HG02870 (cell line): Measurements from ENCODE around the gene GRM5.
A peak's percentile ranks its signal among the peaks of the same experiment; 100 is the strongest.
"Not testable (repeated sequence)": the region's sequence is repeated elsewhere in the genome, so short reads cannot be mapped to it uniquely, and the experiment has no call there.

Source experiments
- ATAC-seq: cut with Tn5 transposase; IDR thresholded peaks from one replicate; pipeline ENCODE4 v1.9.1; 2021; ENCODE audit warnings: mild to moderate bottlenecking, moderate library complexity; ENCODE audit not compliant: unreplicated experiment

GRM5 gene

DNA sequence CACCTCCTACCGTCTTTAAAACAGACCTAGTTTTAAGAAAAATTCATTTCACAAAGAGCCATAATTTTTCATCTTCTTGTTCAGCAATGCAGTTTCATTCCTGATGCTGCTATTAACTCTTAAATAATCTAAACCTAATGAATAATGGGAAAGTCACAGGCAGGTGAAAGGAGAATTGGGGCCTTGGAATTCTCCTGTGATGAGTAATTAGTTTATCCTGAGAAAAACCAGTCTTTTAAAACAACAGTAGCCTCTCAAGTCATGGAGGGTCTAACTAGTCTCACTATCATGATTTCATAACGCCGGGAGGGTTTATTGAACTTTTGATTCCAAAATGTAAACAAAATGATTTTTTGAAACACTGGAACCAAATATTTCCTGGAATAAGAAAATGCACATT, 86.8 kb downstream of the GRM5 start:
- ATAC-seq: not testable (repeated sequence)

DNA sequence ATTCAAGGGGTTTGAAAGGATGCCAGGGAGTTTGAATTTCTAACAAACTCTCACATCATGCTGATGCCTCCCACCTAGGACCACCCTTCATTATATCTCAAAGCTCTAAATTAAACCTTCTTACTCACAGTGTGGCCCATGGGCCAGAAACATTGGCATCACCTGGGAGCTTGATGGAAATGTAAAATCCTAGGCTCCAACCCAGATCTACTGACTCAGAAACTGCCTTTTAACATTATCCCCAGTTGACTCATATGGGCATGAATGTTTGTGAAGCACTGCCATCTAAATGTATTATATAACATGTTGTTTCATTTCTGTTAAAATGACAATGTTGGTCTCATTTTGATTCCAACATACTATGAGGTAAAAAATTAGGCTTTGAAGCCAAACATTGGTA, 90.3 kb downstream of the GRM5 start:
- ATAC-seq: not testable (repeated sequence)

DNA sequence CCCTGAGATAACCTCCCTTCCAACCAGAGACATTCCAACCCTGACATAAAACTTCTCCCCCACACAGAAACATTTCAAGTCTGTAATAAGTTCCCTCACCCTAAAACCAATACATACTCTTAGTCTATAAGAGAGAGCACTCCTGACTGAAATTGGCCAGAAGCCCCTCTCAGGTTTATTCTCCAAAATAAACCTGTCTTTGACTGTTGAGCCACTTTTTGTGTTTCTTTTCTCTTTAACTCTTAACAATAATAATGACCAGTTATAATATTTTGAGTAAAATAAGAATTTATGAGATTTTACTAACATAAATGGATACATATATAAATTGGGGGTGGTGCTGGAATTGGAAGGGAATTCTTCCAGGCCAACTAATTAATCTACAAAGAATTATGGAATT, 93.6 kb downstream of the GRM5 start:
- no peak for ATAC-seq

DNA sequence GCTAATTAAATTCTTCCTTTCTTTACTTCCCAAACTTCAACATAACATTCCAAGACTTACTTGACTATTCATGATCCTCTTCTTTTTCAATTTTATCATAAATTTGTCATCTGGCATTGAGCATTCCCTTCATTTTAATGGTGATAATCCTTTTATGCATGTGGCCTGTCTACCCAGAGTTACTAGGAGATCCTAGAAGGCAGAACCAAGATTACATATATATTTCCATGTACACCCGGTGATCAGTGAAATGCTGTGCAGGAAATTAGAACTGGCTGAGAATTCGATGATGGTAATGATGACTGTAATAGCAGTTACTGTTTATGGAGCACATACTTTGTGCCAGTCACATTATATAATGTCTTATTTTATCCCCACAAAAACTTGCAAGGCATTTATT, 104.2 kb downstream of the GRM5 start:
- ATAC-seq: not testable (repeated sequence)

DNA sequence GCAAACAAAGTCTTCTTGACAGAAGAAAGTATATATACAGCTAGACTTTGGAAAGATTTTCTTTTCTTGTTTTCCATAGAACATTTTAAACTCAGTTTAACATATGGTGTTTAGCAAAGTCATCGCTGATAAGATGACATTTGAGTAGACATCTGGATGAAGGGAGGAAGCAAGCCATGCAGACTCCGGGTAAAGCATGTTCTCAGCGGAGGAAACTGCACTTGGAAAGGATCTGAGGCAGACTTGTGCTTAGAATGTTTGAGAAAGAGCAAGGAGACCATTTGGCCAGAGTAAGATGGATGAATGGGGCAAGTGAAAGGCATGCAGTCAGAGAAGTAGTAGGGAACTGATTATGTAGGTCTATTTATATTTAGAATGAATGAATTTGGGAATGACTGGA, 105.9 kb downstream of the GRM5 start:
- ATAC-seq: not testable (repeated sequence)

DNA sequence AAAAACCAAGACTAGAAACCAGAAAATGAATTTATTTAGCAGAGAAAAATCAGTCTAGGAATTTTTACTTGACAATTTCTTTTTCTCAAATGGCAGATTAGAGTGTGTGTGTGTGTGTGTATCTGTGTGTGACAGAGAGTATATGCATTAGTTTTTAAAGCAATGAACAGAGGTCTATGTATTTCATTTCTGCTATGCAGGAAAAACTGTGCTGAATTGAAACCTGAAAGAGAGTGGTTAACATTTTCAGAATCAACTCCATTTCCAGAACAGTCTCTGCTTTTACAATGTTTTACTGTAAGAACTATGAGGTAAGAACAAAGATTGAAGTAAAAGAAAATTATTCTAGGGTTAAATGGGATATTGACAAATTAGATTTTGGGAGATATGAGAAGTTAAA, 114.8 kb downstream of the GRM5 start:
- ATAC-seq: no peak

DNA sequence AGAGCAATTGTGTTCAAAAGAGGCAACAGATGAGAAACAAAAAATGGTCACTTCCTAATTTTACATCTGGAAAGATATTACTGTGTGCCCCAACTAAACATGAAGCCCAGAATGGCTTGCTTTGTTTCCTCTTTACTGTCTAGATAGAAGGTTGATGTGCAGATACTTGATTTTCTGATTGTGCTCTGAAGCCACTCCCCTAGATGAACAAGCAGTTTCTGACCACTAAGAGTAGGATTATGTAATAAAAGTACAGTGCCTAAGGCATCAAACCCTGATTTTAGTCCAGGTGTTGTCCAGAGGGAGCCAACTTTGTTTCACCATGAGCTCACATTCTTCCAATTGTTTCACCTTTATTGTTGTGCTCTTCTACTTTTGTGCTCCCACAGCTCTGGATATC, 116.9 kb downstream of the GRM5 start:
- not testable (repeated sequence) for ATAC-seq

DNA sequence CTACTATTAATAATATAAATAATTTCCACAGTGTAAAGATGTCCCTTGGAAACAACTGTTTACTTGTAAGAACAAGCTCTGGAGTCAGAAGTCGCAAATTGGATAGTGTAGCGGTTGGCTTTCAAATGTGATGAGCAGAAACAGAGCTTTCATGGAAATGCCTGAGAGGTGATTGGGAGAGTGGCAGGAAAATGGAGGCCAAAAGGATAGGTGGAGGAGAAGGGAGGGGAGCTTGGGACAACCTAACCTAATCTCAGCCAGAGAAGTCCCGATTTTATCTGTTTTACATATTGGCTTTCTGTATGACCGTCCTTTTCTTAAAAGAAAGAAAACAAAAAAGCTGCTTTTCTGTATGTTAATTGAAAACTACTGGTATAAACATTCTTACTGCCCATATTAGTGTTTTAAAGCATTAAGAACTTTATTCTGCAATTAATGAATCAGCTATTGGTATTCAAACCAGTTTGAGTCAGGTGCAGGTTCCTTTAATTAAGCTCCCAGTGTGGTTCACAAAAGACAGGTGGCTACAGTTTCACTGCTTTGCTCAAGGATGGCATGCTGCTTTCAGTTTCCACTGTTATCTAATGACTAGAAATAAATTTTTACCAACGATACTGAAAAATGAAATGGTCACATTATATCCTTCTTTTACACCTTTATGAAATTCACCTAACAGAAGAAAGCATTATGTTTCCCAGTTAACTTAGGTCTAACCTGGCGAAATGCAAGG, 117.8 kb downstream of the GRM5 start:
- not testable (repeated sequence) for ATAC-seq

DNA sequence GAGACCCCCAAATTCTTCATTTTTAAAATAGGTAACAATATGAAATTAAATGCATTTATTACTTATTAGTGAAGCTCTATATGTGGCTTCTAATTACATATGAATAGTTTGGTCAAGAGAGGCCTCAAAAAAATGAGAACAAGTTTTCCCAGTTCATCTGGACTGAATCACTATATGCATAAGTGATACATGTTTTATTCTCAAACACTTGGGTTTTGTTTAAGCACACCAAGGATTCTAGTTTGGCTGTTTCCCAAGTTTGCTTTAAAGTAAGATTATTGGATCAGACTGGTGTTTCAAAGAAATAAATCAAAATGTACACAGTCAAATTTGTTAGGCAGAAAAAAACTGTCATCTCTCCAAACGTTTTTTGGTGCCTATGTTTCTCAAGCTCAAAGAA, 136.1 kb downstream of the GRM5 start:
- not testable (repeated sequence) for ATAC-seq

DNA sequence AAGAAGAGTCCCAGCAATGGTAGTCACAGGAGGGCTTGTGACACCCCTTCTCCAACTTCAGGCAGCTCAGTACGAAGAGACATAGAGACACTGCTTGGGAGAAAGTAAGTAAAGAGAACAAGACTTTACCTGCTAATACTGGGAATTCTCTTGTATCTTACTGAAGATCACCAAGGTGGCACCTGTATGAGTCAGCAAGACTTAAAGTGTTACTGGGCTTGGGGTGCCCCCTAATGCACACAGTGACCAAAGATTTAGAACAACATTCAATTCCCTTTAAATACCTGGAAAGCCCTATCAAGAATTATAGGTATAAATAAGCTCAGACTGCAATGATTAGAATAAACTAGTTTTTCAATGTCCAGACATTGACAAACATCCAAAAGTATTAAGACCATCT, 148.7 kb downstream of the GRM5 start:
- ATAC-seq: not testable (repeated sequence)

DNA sequence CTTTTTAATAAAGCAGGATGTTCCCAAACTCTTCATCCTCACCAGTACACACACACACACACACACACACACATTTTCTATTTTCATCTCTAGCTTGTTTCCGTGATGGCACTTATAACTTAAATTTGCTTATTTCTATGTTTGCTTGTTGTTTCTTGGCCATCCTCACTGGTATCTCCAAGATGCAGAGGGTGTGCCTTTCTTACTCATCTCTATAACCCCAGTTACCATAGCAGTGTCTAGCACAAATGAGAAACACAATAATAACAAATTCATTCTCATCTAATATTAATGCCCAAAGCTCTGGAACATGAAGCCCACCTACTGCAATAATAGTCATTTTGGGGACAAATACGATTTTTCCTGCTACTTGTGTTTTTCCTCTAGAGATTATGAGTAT, 156.3 kb downstream of the GRM5 start:
- ATAC-seq: no peak

DNA sequence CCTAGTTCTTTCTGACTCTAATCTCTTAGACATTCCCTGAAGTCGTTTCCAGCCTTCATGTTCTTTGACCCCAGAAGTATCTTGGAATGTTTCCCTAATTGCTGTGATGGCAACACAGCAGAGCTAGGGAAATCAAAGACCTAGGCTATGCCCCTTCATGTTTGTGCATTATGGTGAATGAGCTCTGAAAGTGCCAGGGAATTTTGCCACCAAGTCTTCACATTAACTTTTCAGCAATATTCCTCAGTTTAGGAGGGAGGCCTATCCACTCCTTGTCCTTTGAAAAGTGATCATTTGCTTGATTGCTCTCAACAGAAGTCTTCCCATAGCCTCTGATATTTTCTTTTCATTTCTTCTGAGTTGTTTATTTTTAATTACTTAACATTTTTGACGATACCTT, 164.3 kb downstream of the GRM5 start:
- ATAC-seq: not testable (repeated sequence)

DNA sequence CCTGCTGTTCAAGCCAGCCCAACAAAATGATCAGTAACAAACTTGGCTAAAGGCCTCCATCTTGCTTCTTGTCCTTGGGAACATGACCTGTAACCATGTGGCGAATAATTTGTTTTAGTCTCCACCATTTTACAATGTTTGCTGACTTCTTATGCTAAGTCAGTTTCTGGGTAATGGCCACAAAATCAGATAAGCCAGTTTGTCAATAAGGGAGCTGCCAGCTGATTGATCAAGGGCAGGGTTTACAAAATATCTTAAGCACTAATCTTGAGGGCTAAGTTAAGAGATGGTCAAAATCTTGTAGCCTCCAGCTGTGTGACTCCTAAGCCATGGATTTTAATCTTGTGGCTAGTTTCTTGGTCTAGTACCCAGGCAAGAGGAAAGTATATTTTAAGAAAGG, 176.9 kb downstream of the GRM5 start:
- ATAC-seq: not testable (repeated sequence)

DNA sequence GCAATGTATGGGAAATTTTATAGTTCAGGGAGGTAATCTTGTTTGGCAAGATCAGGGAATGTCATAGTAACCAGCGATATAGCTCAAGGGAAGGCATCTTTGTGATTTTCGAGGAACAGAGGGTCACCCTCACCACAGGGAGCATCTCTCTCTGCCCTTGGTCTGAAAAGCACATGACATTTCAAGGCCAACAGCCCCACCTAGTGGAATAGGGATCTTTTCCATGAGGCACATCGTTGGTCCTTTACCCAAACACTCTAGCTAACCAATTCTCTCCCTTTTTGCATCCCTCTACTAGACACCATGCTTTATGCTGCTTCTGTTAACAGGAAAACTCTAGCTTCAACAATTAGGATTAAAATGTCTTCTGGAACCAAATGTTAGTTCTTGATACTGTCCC, 179.0 kb downstream of the GRM5 start:
- peak; percentile 61 for ATAC-seq

DNA sequence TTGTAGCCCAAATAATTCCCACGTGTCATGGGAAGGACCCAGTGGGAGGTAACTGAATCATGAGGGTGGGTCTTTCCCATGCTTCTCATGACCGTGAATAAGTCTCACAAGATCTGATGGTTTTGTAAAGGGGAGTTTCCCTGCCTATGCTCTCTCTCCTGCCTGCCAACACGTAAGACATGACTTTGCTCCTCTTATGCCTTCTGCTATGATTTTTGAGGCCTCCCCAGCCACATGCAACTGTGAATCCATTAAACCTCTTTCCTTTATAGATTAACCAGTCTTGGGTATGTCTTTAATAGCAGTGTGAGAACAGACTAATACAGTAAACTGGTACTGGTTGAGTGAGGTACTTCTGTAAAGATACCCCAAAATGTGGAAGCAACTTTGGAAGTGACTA, 183.0 kb downstream of the GRM5 start:
- ATAC-seq: not testable (repeated sequence)

DNA sequence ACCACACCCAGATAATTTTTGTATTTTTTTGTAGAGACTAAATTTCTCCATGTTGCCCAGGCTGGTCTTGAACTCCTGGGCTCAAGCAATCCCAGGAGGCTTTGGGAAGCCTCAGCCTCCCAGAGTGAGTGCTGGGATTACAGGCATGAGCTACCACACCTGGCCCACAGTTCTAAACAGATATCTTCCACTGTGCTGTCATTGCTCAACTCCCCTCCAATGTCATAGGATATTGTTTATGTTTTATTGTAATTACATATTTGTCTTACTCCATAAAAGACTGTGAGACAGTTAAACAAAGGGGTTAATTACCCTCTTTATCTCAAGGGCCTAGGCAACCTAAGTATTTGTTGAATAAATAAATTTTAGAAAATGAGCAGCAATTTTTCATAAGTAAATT, 204.2 kb downstream of the GRM5 start:
- no peak for ATAC-seq

DNA sequence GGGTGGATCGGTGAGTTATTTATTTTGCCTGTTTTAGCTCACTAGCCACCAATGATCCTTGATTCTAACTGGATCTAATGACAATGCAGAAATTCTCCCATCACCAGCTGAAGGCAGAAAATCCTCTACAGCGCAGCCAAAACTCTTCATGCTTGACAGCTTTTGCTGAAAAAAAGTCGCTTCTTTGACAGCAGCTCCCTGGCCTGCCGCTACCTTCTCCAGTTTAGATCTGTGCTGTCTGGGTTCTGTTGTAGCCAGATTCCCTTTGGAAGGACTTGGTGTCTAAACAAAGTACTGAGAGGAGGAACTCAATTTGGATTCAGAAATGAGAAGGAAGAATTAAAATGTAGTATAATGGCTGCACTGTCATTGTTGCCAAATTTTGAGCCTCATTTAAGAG, 205.4 kb downstream of the GRM5 start:
- not testable (repeated sequence) for ATAC-seq

DNA sequence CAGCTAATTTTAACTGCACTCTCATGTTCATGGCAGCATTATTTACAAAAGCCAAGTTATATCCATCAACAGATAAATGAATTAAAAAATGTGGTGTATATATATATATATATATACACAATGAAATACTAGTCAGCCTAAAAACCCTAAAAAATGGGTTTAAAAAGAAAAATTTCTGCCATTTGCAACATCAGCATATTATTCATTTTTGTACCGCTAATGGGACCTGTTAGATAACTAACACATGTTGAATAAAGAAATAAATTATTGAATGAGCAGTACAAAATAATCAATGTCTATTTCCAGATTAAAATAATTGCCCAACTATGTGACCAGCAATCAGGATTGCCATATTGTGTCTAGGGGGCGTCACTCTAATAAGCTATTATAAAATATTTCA, 211.8 kb downstream of the GRM5 start:
- ATAC-seq: not testable (repeated sequence)

DNA sequence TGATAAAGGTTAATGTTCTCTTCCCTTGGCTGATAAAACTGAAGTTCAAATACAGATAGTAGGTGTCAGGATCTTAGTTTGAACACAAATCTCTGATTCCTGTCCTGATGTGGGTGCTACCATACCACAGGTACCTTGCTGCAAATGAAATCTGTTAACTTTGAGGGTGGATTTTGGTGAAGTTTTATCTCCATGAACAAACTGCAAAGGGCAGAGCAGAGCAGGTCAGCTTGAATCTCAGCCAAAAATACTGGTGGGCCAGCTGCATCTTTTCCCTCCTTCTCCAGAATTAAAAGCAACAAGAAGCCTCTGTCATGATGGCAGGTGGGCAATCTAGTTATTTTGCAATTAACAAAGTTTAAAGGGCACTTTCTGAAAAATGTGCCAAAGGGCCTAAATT, 214.2 kb downstream of the GRM5 start:
- not testable (repeated sequence) for ATAC-seq

DNA sequence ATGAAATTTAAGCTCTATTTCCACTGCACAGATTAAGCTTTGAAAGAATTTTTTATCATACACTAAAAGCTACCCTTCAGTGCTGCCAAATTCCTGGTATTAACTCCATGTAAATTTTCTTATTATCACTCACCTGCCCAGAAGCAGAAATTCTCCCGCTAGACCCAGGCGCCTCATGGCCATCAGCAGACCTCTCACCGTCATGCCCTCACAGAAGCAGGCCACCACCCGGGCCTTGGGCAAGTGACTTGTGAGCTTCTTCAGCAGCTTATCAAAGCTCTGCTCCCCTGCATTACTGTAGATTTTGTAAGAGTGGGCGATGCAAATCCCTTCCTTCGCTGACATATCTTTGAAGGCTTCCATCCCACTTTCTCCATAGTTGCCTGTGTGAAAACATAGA, 216.0 kb downstream of the GRM5 start:
- not testable (repeated sequence) for ATAC-seq

DNA sequence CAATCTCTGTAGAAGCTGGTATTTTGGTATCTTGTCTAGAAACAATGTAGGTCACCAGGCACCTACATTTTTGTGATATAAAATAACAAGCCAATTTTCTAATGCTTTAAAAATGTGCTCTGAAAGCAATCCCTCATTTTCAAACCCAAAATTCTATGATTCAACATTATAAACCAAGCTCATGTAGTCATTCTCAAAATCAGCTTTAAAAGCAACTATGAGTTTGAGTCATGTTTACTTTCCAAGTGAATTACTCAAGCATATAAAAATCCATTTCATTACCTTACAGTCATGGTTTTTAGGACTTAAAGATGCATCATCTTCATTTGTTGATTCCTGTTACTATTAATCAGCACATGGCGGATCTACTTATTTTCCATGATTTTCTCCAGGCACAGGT, 216.4 kb downstream of the GRM5 start:
- ATAC-seq: no peak

DNA sequence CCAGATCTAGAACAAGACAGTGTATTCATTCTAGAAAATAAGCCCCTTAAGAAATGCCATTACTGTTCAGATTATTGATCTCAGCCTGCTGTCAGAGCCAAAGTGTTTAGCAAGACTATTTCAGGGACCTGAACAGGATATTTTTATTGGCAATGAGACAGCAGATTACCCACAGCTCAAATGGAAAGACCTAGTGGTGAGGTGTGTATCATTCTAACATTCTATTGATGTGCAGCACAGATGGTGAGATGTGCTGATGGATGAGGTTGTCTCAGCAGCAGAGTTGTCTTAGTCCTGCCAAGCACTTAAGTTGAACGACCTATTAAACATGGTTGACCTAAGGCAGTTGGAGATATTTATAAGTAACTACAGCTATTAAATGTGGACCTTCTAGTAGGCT, 219.5 kb downstream of the GRM5 start:
- ATAC-seq: not testable (repeated sequence)

DNA sequence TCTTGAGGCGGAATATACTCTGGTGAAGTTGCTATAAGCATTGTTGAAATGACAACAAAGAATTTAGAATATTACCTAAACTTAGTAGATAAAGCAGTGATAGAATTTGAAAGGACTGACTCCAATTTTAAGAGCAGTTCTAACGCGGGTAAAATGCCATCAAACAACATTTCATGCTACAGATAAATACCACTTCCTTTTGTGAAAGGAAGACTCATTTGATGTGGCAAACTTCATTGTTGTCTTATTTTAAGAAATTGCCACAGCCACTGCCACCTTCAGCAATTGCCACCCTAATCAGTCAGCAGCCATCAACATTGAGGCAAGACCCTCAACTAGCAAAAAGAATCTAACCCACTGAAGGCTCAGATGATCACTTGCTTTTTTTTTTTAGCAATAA, 220.8 kb downstream of the GRM5 start:
- not testable (repeated sequence) for ATAC-seq
